IMR-90 (cell line): ENCODE results near the gene FAM217A. TPM values are rescaled to one million over a fixed set of nuclear protein-coding genes. Genes with fewer than 3 reads are reported as not detected.

Experiments
- ATAC-seq: fragments of 200-7000 bp; cut with Tn5 transposase; 2 replicates; pipeline ENCODE4 v1.9.1; 2020; ENCODE audit warnings: low read depth, mild to moderate bottlenecking, moderate library complexity
- BruUV-seq: library from RNA; stranded (reverse); fragments of 400-500 nt; replicated peaks from 2 replicates; lab custom pipeline; 2021; lab: Mats Ljungman, UMichigan
- CTCF ChIA-PET: fragments of 300-600 bp; formaldehyde crosslinking; extraction: SDS; loops from one replicate; lab custom pipeline; 2021; ENCODE audit warnings: antibody characterized with exemption; lab: Yijun Ruan, JAX
- POLR2A ChIA-PET: fragments of 300-600 bp; sonication (Branson Sonifier 250); formaldehyde crosslinking; loops from one replicate; lab custom pipeline; 2022; ENCODE audit warnings: antibody characterized with exemption; ENCODE audit not compliant: unreplicated experiment; lab: Charles Lee
- DNase-seq: peaks from one replicate; pipeline ENCODE4 v3.0.0; 2013
- H2AFZ ChIP-seq: replicated peaks from 2 replicates; pipeline ENCODE3; 2013; ENCODE audit warnings: low read length, mild to moderate bottlenecking; ENCODE audit not compliant: poor library complexity
- H2AK5ac ChIP-seq: 2 replicates; pipeline ENCODE4 v1.6.1; 2013; ENCODE audit warnings: low read depth, low read length, inconsistent platforms
- H2AK9ac ChIP-seq: replicated peaks from 2 replicates; pipeline ENCODE3; 2013; ENCODE audit warnings: mild to moderate bottlenecking, low read depth, low read length, moderate library complexity; ENCODE audit not compliant: poor library complexity
- H2BK120ac ChIP-seq: 2 replicates; pipeline ENCODE4 v1.6.1; 2013; ENCODE audit warnings: low read depth, low read length, inconsistent platforms
- H2BK15ac ChIP-seq: 3 replicates; pipeline ENCODE4 v1.6.1; 2013; ENCODE audit warnings: low read depth, low read length, inconsistent platforms
- H2BK20ac ChIP-seq: 2 replicates; pipeline ENCODE4 v1.6.1; 2013; ENCODE audit warnings: low read depth, mild to moderate bottlenecking, inconsistent platforms, low read length, moderate library complexity
- H2BK5ac ChIP-seq: 2 replicates; pipeline ENCODE4 v1.6.1; 2013; ENCODE audit warnings: mild to moderate bottlenecking, low read depth, low read length, inconsistent platforms; ENCODE audit not compliant: poor library complexity, severe bottlenecking
- H3K14ac ChIP-seq: replicated peaks from 2 replicates; pipeline ENCODE4 v1.6.1; 2013; ENCODE audit warnings: low read depth, low read length, inconsistent platforms
- H3K18ac ChIP-seq: 2 replicates; pipeline ENCODE4 v1.6.1; 2013; ENCODE audit warnings: low read depth, low read length, control low read depth
- H3K23ac ChIP-seq: 2 replicates; pipeline ENCODE4 v1.6.1; 2013; ENCODE audit warnings: low read depth, low read length, inconsistent platforms
- H3K27ac ChIP-seq: 2 replicates; pipeline ENCODE4 v1.5.1; 2013; ENCODE audit warnings: mild to moderate bottlenecking, control low read depth, low read length; ENCODE audit not compliant: insufficient read depth
- H3K27me3 ChIP-seq: 2 replicates; pipeline ENCODE4 v1.6.1; 2013; ENCODE audit warnings: low read length; ENCODE audit not compliant: control insufficient read depth, insufficient read depth
- H3K36me3 ChIP-seq: 2 replicates; pipeline ENCODE4 v1.6.1; 2013; ENCODE audit warnings: low read length, mixed read lengths; ENCODE audit not compliant: control insufficient read depth, insufficient read depth
- H3K4ac ChIP-seq: 2 replicates; pipeline ENCODE4 v1.6.1; 2013; ENCODE audit warnings: low read depth, low read length, inconsistent platforms
- H3K4me1 ChIP-seq: 2 replicates; pipeline ENCODE4 v1.6.1; 2013; ENCODE audit warnings: low read length, mixed read lengths; ENCODE audit not compliant: control insufficient read depth, insufficient read depth
- H3K4me2 ChIP-seq: 2 replicates; pipeline ENCODE4 v1.6.1; 2013; ENCODE audit warnings: low read depth, mild to moderate bottlenecking, control low read depth, low read length, moderate library complexity
- H3K4me3 ChIP-seq: 2 replicates; pipeline ENCODE4 v1.5.1; 2013; ENCODE audit warnings: low read depth, mild to moderate bottlenecking, control low read depth, low read length, moderate library complexity; ENCODE audit not compliant: insufficient read depth
- H3K56ac ChIP-seq: 2 replicates; pipeline ENCODE4 v1.6.1; 2013; ENCODE audit warnings: low read length, inconsistent platforms; ENCODE audit not compliant: insufficient read depth; ENCODE audit errors: extremely low read depth
- H3K79me1 ChIP-seq, 2 experiments: 2 replicates each; pipeline ENCODE4 v1.6.1; 2013; ENCODE audit warnings: low read length in 2 of 2, inconsistent platforms in 1 of 2, low read depth in 1 of 2
- H3K9ac ChIP-seq: 2 replicates; pipeline ENCODE4 v1.6.1; 2013; ENCODE audit warnings: low read depth, low read length, control low read depth
- H3K9me1 ChIP-seq: 2 replicates; pipeline ENCODE4 v1.6.1; 2013; ENCODE audit warnings: low read length, inconsistent platforms; ENCODE audit not compliant: insufficient read depth
- H3K9me3 ChIP-seq: 2 replicates; pipeline ENCODE4 v1.6.1; 2013; ENCODE audit warnings: low read length; ENCODE audit not compliant: control insufficient read depth, insufficient read depth
- H4K20me1 ChIP-seq: 2 replicates; pipeline ENCODE4 v1.6.1; 2013; ENCODE audit warnings: low read length, inconsistent platforms; ENCODE audit not compliant: insufficient read depth
- H4K5ac ChIP-seq: 2 replicates; pipeline ENCODE4 v1.6.1; 2013; ENCODE audit warnings: mild to moderate bottlenecking, low read depth, low read length, control low read depth
- H4K8ac ChIP-seq, 2 experiments: 2 replicates each; pipeline ENCODE4 v1.6.1; 2013; ENCODE audit warnings: low read depth in 2 of 2, low read length in 2 of 2, control low read depth in 1 of 2, inconsistent platforms in 1 of 2
- H4K91ac ChIP-seq: 2 replicates; pipeline ENCODE4 v1.6.1; 2013; ENCODE audit warnings: low read depth, low read length, inconsistent platforms; ENCODE audit not compliant: insufficient read depth
- BHLHE40 ChIP-seq: fragments of 150-350 bp; IDR thresholded peaks from 2 replicates; pipeline ENCODE4 v1.6.1; 2016; ENCODE audit warnings: mild to moderate bottlenecking, low read depth, low read length
- CEBPB ChIP-seq: IDR thresholded peaks from 2 replicates; pipeline ENCODE4 v1.6.1; 2012; ENCODE audit warnings: low read depth, low read length, improper control_type of control experiment
- CHD1 ChIP-seq: IDR thresholded peaks from 2 replicates; pipeline ENCODE4 v1.6.1; 2012; ENCODE audit warnings: low read depth, low read length, improper control_type of control experiment
- FOS ChIP-seq: fragments of 150-350 bp; IDR thresholded peaks from 2 replicates; pipeline ENCODE4 v1.6.1; 2016; ENCODE audit warnings: low read depth, low read length
- MAFK ChIP-seq: IDR thresholded peaks from 2 replicates; pipeline ENCODE4 v1.6.1; 2012; ENCODE audit warnings: low read depth, low read length, improper control_type of control experiment
- MAZ ChIP-seq: IDR thresholded peaks from 2 replicates; pipeline ENCODE4 v1.6.1; 2012; ENCODE audit warnings: low read depth, mild to moderate bottlenecking, low read length, improper control_type of control experiment, moderate library complexity, borderline replicate concordance
- MXI1 ChIP-seq: IDR thresholded peaks from 2 replicates; pipeline ENCODE4 v1.6.1; 2012; ENCODE audit warnings: low read depth, mild to moderate bottlenecking, low read length, moderate library complexity, borderline replicate concordance
- NFE2L2 ChIP-seq: fragments of 150-350 bp; IDR thresholded peaks from 2 replicates; pipeline ENCODE4 v1.6.1; 2016; ENCODE audit warnings: low read depth, mild to moderate bottlenecking, low read length
- POLR2A ChIP-seq: IDR thresholded peaks from 2 replicates; pipeline ENCODE4 v1.6.1; 2012; ENCODE audit warnings: mild to moderate bottlenecking, low read depth, low read length
- RAD21 ChIP-seq: IDR thresholded peaks from 2 replicates; pipeline ENCODE4 v1.6.1; 2012; ENCODE audit warnings: low read length, improper control_type of control experiment
- RCOR1 ChIP-seq: IDR thresholded peaks from 2 replicates; pipeline ENCODE4 v1.6.1; 2012; ENCODE audit warnings: mild to moderate bottlenecking, low read length, improper control_type of control experiment; ENCODE audit not compliant: insufficient replicate concordance
- RFX5 ChIP-seq: IDR thresholded peaks from 2 replicates; pipeline ENCODE4 v1.8.0; 2012; ENCODE audit warnings: low read depth, mild to moderate bottlenecking, low read length, moderate library complexity
- SMC3 ChIP-seq: fragments of 150-350 bp; IDR thresholded peaks from 2 replicates; pipeline ENCODE4 v1.6.1; 2016; ENCODE audit warnings: low read depth, mild to moderate bottlenecking, antibody characterized with exemption, low read length, moderate library complexity
- WGBS, 2 experiments: methylation state at CpG; one replicate each; pipeline versions ENCODE4 v1.1.5 to v1.1.7; 2013; ENCODE audit warnings: missing lambda C conversion rate in 2 of 2; ENCODE audit not compliant: insufficient read length in 1 of 2; ENCODE audit errors: extremely low coverage in 2 of 2; 5-methylcytosine and 5-hydroxymethylcytosine counted together
- dilution Hi-C: fragments of 300-500 bp; cut with HindIII; formaldehyde crosslinking; loops from one replicate; pipeline ENCODE4 v1.14.3; 2018; ENCODE audit warnings: low sequenced_read_pairs; ENCODE audit not compliant: unreplicated experiment
- in situ Hi-C: fragments of 300-500 bp; cut with MboI; formaldehyde crosslinking; loops from 3 replicates; pipeline ENCODE4 v1.14.3; 2019; ENCODE audit warnings: low sequenced_read_pairs, inconsistent platforms, mixed read lengths
- intact Hi-C: fragments of 100-400 bp; cut with micrococcal nuclease; formaldehyde crosslinking; loops from 2 replicates; pipeline ENCODE4 v1.10.0; 2022
- polyA plus RNA-seq, 3 experiments: library from polyadenylated mRNA; depleted of rRNA; stranded (reverse); fragments of >200 nt; gene quantifications; 2 replicates each; pipeline ENCODE4 v1.2.3, GENCODE V29; 2012; ENCODE audit warnings: low replicate concordance in 1 of 3
- total RNA-seq: library from RNA; depleted of rRNA; stranded (reverse); fragments of >200 nt; gene quantifications from 2 replicates; pipeline ENCODE4 v1.2.3, GENCODE V29; 2012
- TF ChIP-seq, protein P1 (sequence below): fragments of 150-350 bp; IDR thresholded peaks from 2 replicates; pipeline ENCODE4 v1.6.1; 2017; ENCODE audit warnings: mild to moderate bottlenecking, antibody characterized with exemption, low read length, low read depth
- TF ChIP-seq, protein P2 (sequence below): fragments of 150-350 bp; IDR thresholded peaks from 2 replicates; pipeline ENCODE4 v1.6.1; 2016; ENCODE audit warnings: low read depth, mild to moderate bottlenecking, low read length, moderate library complexity, borderline replicate concordance
- TF ChIP-seq, protein P3 (sequence below): conservative IDR thresholded peaks from 2 replicates; pipeline ENCODE4 v1.5.1; 2012; ENCODE audit warnings: mild to moderate bottlenecking, low read depth, low read length, improper control_type of control experiment

FAM217A gene
- total and polyA plus RNA-seq, 2 of the 4 experiments (the other 2 are of a cell fraction) = not detected

DNA sequence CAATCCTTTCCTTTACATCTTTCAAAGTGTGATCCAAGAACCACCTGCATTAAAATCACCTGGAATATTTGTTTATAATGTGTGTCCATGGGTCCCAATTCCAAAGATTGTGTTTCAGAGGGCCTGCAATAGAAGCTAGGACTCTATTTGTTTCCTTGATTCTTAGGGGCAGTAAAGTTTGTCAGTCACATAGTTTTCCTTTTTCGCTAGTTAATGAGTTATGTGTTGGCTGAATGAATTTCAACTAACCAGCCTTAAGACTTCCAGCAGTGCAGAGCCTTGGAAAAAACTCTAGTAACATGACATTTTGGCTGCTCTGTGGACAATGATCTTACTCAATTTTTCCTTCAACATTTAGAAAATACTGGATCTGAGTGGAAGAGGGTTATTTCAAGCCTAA lies 11.3 kb downstream of the FAM217A start:
- Histone ChIP-seq H3K56ac (no peak overlapping the region), H3K36me3 (peaks cover 9% of the 10 kb centered on the region), H2AK9ac (no peak overlapping the region), H3K4me2 (no peak overlapping the region), H3K14ac (no peak overlapping the region), H3K27me3 (no peaks in the 10 kb centered on the region), H3K9me3 (no peaks in the 10 kb centered on the region), H3K4me3 (no peak overlapping the region), H2BK5ac (no peak overlapping the region), H3K9me1 (peaks cover 3% of the 10 kb centered on the region), H3K4ac (no peak overlapping the region), H3K4me1 (no peaks in the 10 kb centered on the region), H3K27ac (no peak overlapping the region), H2BK15ac (no peak overlapping the region), H4K20me1 (no peaks in the 10 kb centered on the region), H3K18ac (no peak overlapping the region), H3K9ac (no peak overlapping the region), H2AFZ (no peak overlapping the region), H3K79me1 (no peaks in the 10 kb centered on the region), H2BK120ac (no peak overlapping the region), H4K8ac (no peak overlapping the region), H2AK5ac (no peak overlapping the region), H2BK20ac (no peak overlapping the region), H4K5ac (no peak overlapping the region), H4K91ac (no peak overlapping the region), H3K23ac (no peak overlapping the region)
- POLR2A ChIA-PET = no interaction called here
- ATAC-seq = no peak
- TF ChIP-seq NFE2L2 (no peak), MXI1 (no peak), SMC3 (no peak), MAZ (no peak), RCOR1 (no peak), CHD1 (no peak), FOS (no peak), RFX5 (no peak), RAD21 (no peak), CEBPB (no peak), BHLHE40 (no peak), POLR2A (no peak), MAFK (no peak)
- TF ChIP-seq, protein P1, sequence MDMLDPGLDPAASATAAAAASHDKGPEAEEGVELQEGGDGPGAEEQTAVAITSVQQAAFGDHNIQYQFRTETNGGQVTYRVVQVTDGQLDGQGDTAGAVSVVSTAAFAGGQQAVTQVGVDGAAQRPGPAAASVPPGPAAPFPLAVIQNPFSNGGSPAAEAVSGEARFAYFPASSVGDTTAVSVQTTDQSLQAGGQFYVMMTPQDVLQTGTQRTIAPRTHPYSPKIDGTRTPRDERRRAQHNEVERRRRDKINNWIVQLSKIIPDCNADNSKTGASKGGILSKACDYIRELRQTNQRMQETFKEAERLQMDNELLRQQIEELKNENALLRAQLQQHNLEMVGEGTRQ = no peak
- TF ChIP-seq, protein P2, sequence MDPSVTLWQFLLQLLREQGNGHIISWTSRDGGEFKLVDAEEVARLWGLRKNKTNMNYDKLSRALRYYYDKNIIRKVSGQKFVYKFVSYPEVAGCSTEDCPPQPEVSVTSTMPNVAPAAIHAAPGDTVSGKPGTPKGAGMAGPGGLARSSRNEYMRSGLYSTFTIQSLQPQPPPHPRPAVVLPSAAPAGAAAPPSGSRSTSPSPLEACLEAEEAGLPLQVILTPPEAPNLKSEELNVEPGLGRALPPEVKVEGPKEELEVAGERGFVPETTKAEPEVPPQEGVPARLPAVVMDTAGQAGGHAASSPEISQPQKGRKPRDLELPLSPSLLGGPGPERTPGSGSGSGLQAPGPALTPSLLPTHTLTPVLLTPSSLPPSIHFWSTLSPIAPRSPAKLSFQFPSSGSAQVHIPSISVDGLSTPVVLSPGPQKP = no peak
- TF ChIP-seq, protein P3, sequence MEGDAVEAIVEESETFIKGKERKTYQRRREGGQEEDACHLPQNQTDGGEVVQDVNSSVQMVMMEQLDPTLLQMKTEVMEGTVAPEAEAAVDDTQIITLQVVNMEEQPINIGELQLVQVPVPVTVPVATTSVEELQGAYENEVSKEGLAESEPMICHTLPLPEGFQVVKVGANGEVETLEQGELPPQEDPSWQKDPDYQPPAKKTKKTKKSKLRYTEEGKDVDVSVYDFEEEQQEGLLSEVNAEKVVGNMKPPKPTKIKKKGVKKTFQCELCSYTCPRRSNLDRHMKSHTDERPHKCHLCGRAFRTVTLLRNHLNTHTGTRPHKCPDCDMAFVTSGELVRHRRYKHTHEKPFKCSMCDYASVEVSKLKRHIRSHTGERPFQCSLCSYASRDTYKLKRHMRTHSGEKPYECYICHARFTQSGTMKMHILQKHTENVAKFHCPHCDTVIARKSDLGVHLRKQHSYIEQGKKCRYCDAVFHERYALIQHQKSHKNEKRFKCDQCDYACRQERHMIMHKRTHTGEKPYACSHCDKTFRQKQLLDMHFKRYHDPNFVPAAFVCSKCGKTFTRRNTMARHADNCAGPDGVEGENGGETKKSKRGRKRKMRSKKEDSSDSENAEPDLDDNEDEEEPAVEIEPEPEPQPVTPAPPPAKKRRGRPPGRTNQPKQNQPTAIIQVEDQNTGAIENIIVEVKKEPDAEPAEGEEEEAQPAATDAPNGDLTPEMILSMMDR = no peak
- dilution Hi-C loops (no loop called here), intact Hi-C loops (loop anchor here (2.0 to 5.0 kb wide), 2 partner anchors 13 to 40 kb away; no protein-coding TSS in a partner anchor), in situ Hi-C loops (no loop called here)
- WGBS, 2 experiments = no CpG with 5 or more reads among the region's 1 CpG
- BruUV-seq = no TSS peak
- CTCF ChIA-PET = interaction anchor here (0.6 to 1.2 kb wide), 2 partner anchors 46 to 731 kb away, joined by 3 to 6 read pairs; a partner anchor contains a TSS
- no peak for DNase-seq
